Hippocampal formation (tissue), 2 donors: ENCODE measurements around the gene SEC24C.

Experiments
- DNase-seq, 2 donors: peaks; one replicate each; lab custom pipeline; 2025; lab: John Stamatoyannopoulos, UW

SEC24C gene

GRCh38 chr10:73813333-73813732 lies 69.2 kb downstream of the SEC24C start:
- no peak for DNase-seq

- no peak for DNase-seq
These were observed 70.2 kb downstream of the SEC24C start for GRCh38 chr10:73814276-73814895.

GRCh38 chr10:73814896-73815718 lies 70.9 kb downstream of the SEC24C start:
- DNase-seq: no peak

- no peak for DNase-seq
These were observed 71.5 kb downstream of the SEC24C start for GRCh38 chr10:73815719-73816030.

- DNase-seq: no peak
These were observed 73.0 kb downstream of the SEC24C start for GRCh38 chr10:73816917-73817729.

GRCh38 chr10:73817826-73818225 lies 73.7 kb downstream of the SEC24C start:
- DNase-seq: no peak

GRCh38 chr10:73818402-73818801 lies 74.2 kb downstream of the SEC24C start:
- DNase-seq: no peak

- DNase-seq: no peak
These were observed 74.9 kb downstream of the SEC24C start for GRCh38 chr10:73819081-73819480.

- DNase-seq: no peak
These were observed 75.4 kb downstream of the SEC24C start for GRCh38 chr10:73819513-73820093.
